Spleen (tissue), 7 donors: ENCODE results near the gene JAZF1.

Experiments used
- POLR2A ChIP-seq, 3 donors: fragments of 450-650 bp; IDR thresholded peaks; one replicate each; pipeline ENCODE4 v1.5.1; 2017; ENCODE audit warnings: antibody characterized with exemption in 3 of 3, mild to moderate bottlenecking in 1 of 3
- POLR2AphosphoS5 ChIP-seq, 3 donors: sonication (generic); formaldehyde crosslinking; IDR thresholded peaks; one replicate each; pipeline ENCODE4 v1.5.1; 2017; ENCODE audit warnings: antibody characterized with exemption in 3 of 3
- TF ChIP-seq, protein P1 (sequence below), 11 experiments: fragments of 200-600 bp in 7 of 11; fragments of 450-650 bp in 4 of 11; sonication (generic) in 4 of 11; IDR thresholded peaks in 8 of 11; conservative IDR thresholded peaks in 3 of 11; 1 replicate in 7 of 11; 2 replicates in 4 of 11; pipeline versions ENCODE4 v1.4.0 to v1.8.0; 2016 to 2021; ENCODE audit warnings: antibody characterized with exemption in 11 of 11, inconsistent platforms in 4 of 11, mild to moderate bottlenecking in 1 of 11
- donor health status: DM: no; HTN: no; CAD: no; lungs with moderate emphysema.
- donor health status: DM: no; HTN: no; CAD: no.
- donor health status: DM: no; HTN: no; CAD: no.

DNA sequence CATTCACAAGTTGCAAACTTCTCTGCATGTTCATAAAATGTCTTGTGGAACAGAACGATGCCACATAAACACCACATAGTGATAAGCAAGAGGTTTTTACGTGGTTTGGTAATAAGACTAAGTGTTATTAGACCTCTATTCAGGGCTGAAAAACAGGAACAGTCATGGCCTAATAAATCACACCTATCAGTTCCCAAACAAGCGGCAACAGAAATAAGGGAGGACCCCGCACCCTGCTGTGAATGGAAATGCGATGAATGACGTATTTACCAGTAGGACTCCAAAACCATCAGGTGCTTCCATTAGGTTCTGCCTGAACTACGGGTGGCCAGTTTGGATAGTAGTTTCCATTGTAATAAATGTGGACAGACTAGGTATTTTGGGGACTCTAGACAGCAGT is 311.5 kb downstream of the JAZF1 start:
- TF ChIP-seq, protein P1, sequence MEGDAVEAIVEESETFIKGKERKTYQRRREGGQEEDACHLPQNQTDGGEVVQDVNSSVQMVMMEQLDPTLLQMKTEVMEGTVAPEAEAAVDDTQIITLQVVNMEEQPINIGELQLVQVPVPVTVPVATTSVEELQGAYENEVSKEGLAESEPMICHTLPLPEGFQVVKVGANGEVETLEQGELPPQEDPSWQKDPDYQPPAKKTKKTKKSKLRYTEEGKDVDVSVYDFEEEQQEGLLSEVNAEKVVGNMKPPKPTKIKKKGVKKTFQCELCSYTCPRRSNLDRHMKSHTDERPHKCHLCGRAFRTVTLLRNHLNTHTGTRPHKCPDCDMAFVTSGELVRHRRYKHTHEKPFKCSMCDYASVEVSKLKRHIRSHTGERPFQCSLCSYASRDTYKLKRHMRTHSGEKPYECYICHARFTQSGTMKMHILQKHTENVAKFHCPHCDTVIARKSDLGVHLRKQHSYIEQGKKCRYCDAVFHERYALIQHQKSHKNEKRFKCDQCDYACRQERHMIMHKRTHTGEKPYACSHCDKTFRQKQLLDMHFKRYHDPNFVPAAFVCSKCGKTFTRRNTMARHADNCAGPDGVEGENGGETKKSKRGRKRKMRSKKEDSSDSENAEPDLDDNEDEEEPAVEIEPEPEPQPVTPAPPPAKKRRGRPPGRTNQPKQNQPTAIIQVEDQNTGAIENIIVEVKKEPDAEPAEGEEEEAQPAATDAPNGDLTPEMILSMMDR (IDR thresholded peaks at IDR 0.05 in 8 of 11, conservative IDR thresholded peaks at IDR 0.05 in 3 of 11): no peak
- TF ChIP-seq POLR2A (IDR thresholded peaks at IDR 0.05) (no peak), POLR2AphosphoS5 (IDR thresholded peaks at IDR 0.05) (no peak)
